ENCODE measurements around the gene MMP20.

The MMP20 gene

GRCh38 chr11:102552020-102552419, 73.1 kb downstream of the MMP20 start:
- DNase-seq: no peak

- no peak for DNase-seq
Measured at GRCh38 chr11:102551169-102551781, 73.9 kb downstream of the MMP20 start.

- peak; percentile 58 for DNase-seq
Measured at GRCh38 chr11:102546923-102547471, 78.1 kb downstream of the MMP20 start.

GRCh38 chr11:102546427-102546826, 78.7 kb downstream of the MMP20 start:
- no peak for DNase-seq

GRCh38 chr11:102545701-102546100, 79.4 kb downstream of the MMP20 start:
- DNase-seq: no peak

GRCh38 chr11:102544594-102544993, 80.5 kb downstream of the MMP20 start:
- DNase-seq: no peak

GRCh38 chr11:102539567-102539966, 85.6 kb downstream of the MMP20 start:
- no peak for DNase-seq

GRCh38 chr11:102538932-102539331, 86.2 kb downstream of the MMP20 start:
- no peak for DNase-seq

- DNase-seq: peak; percentile 16
Measured at GRCh38 chr11:102534261-102534872, 90.8 kb downstream of the MMP20 start.

GRCh38 chr11:102530558-102530957, 94.6 kb downstream of the MMP20 start, which contains the start of gene MMP7:
TSS of gene MMP7 (minus strand) at chr11:102530747. CDS start at chr11:102530700, 47 bp downstream.
- DNase-seq: peak; percentile 38

- no peak for DNase-seq
Measured at GRCh38 chr11:102528618-102529017, 96.5 kb downstream of the MMP20 start.

GRCh38 chr11:102527684-102528083, 97.4 kb downstream of the MMP20 start:
- no peak for DNase-seq

- DNase-seq: no peak
Measured at GRCh38 chr11:102527041-102527440, 98.1 kb downstream of the MMP20 start.

All from hematopoietic multipotent progenitor cell treated with erythropoietin and hydrocortisone succinate and interleukin-3 and kit ligand, for 4 days (in vitro differentiated cells).